ENCODE measurements around the gene RXFP4.

GRCh38 chr1:155968051-155968400, 26.6 kb downstream of the RXFP4 start:
- TF ChIP-seq CTCF (IDR thresholded peaks at IDR 0.05) (no peak), POLR2A (IDR thresholded peaks at IDR 0.05) (no peak)
